Esophagus (tissue), 2 donors: Measurements from ENCODE around the gene FOXJ3. TPM values are rescaled to one million over a fixed set of nuclear protein-coding genes. Genes with fewer than 3 reads are reported as not detected.

ENCODE experiments used
- H3K27ac ChIP-seq, 2 donors: one replicate each; pipeline ENCODE4 v1.5.1; 2013; ENCODE audit warnings: low read depth in 2 of 2, mild to moderate bottlenecking in 2 of 2, inconsistent platforms in 1 of 2, low read length in 1 of 2, moderate library complexity in 1 of 2
- H3K27me3 ChIP-seq, 2 donors: one replicate each; pipeline ENCODE4 v1.6.1; 2013; ENCODE audit warnings: low read length in 2 of 2, control low read depth in 1 of 2, mild to moderate bottlenecking in 1 of 2; ENCODE audit not compliant: insufficient read depth in 2 of 2, control insufficient read depth in 1 of 2
- H3K36me3 ChIP-seq, 2 donors: one replicate each; pipeline ENCODE4 v1.6.1; 2013; ENCODE audit warnings: low read length in 1 of 2; ENCODE audit not compliant: control insufficient read depth in 2 of 2, insufficient read depth in 2 of 2
- H3K4me1 ChIP-seq, 2 donors: one replicate each; pipeline ENCODE4 v1.6.1; 2013; ENCODE audit warnings: low read length in 1 of 2; ENCODE audit not compliant: control insufficient read depth in 2 of 2, insufficient read depth in 2 of 2
- H3K4me3 ChIP-seq, 2 donors: one replicate each; pipeline ENCODE4 v1.5.1; 2013; ENCODE audit warnings: low read length in 2 of 2, mild to moderate bottlenecking in 2 of 2, low read depth in 1 of 2, moderate library complexity in 1 of 2
- H3K9me3 ChIP-seq, 2 donors: one replicate each; pipeline ENCODE4 v1.6.1; 2013; ENCODE audit warnings: mild to moderate bottlenecking in 2 of 2, low read depth in 1 of 2, low read length in 1 of 2, moderate library complexity in 1 of 2; ENCODE audit not compliant: control insufficient read depth in 2 of 2, insufficient read depth in 1 of 2
- WGBS, 2 donors: extraction: QIAGEN DNeasy Blood & Tissue Kit; methylation state at CpG; one replicate each; pipeline ENCODE4 v1.1.7; 2013; 5-methylcytosine and 5-hydroxymethylcytosine counted together
- polyA plus RNA-seq, 2 donors: library from polyadenylated mRNA; stranded (reverse); fragments of 200-250 nt; gene quantifications; one replicate each; pipeline ENCODE4 v1.2.3, GENCODE V29; 2013
- donor health status: healthy with polysubstance abuse.
- donor health status: Bipolar disorder and iron deficiency.

The FOXJ3 gene
- polyA plus RNA-seq, 2 donors: 7.0 to 8.8 TPM

- no peaks in the 10 kb centered on the region for H3K27me3 ChIP-seq
- H3K4me3 ChIP-seq: no peak overlapping the region
- no peaks in the 10 kb centered on the region for H3K9me3 ChIP-seq
- H3K27ac ChIP-seq: no peak overlapping the region
- H3K4me1 ChIP-seq: peaks cover 6 to 8% of the 10 kb centered on the region in 2 donors
- WGBS, 2 donors: 71 to 82% methylated on average over 5 of the region's 5 CpGs
- no peaks in the 10 kb centered on the region for H3K36me3 ChIP-seq
Measured at GRCh38 chr1:42240966-42241755, 93.9 kb downstream of the FOXJ3 start.

- H3K9me3 ChIP-seq: no peaks in the 10 kb centered on the region
- no peak overlapping the region for H3K4me3 ChIP-seq
- no peak overlapping the region for H3K27ac ChIP-seq
- H3K27me3 ChIP-seq: no peaks in the 10 kb centered on the region
- H3K4me1 ChIP-seq: peaks cover 6 to 8% of the 10 kb centered on the region in 2 donors
- no peaks in the 10 kb centered on the region for H3K36me3 ChIP-seq
- WGBS, 2 donors: 83 to 90% methylated on average over 1 of the region's 1 CpG
Measured at GRCh38 chr1:42239555-42239954, 95.5 kb downstream of the FOXJ3 start.

GRCh38 chr1:42239041-42239440 is 96.0 kb downstream of the FOXJ3 start:
- WGBS, 2 donors: 4 to 41% methylated on average over 1 of the region's 1 CpG
- Histone ChIP-seq H3K4me3 (no peak overlapping the region), H3K27ac (no peak overlapping the region), H3K27me3 (no peaks in the 10 kb centered on the region), H3K36me3 (no peaks in the 10 kb centered on the region), H3K9me3 (no peaks in the 10 kb centered on the region), H3K4me1 (peaks cover 6 to 8% of the 10 kb centered on the region in 2 donors)

- no peaks in the 10 kb centered on the region for H3K4me1 ChIP-seq
- no peak overlapping the region for H3K4me3 ChIP-seq
- H3K9me3 ChIP-seq: no peaks in the 10 kb centered on the region
- no peaks in the 10 kb centered on the region for H3K27me3 ChIP-seq
- no peaks in the 10 kb centered on the region for H3K36me3 ChIP-seq
- WGBS, 2 donors: 95% methylated on average over 7 of the region's 7 CpGs
- H3K27ac ChIP-seq: no peak overlapping the region
Measured at GRCh38 chr1:42231253-42231652, 103.8 kb downstream of the FOXJ3 start.

- Histone ChIP-seq H3K27me3 (no peaks in the 10 kb centered on the region), H3K36me3 (no peaks in the 10 kb centered on the region), H3K4me1 (no peaks in the 10 kb centered on the region), H3K9me3 (no peaks in the 10 kb centered on the region), H3K27ac (no peak overlapping the region), H3K4me3 (no peak overlapping the region)
- 90 to 91% methylated on average over 6 of the region's 6 CpGs for WGBS, 2 donors
Measured at GRCh38 chr1:42228938-42229337, 106.1 kb downstream of the FOXJ3 start.

GRCh38 chr1:42223036-42223435 is 112.0 kb downstream of the FOXJ3 start:
- Histone ChIP-seq H3K4me1 (no peaks in the 10 kb centered on the region), H3K9me3 (no peaks in the 10 kb centered on the region), H3K4me3 (no peak overlapping the region), H3K27ac (no peak overlapping the region), H3K27me3 (no peaks in the 10 kb centered on the region), H3K36me3 (no peaks in the 10 kb centered on the region)
- WGBS, 2 donors: 93 to 100% methylated on average over 1 of the region's 1 CpG

GRCh38 chr1:42221952-42222606 is 113.0 kb downstream of the FOXJ3 start:
- WGBS, 2 donors: 84 to 92% methylated on average over 2 of the region's 2 CpGs
- no peaks in the 10 kb centered on the region for H3K4me1 ChIP-seq
- no peaks in the 10 kb centered on the region for H3K27me3 ChIP-seq
- H3K27ac ChIP-seq: no peak overlapping the region
- H3K36me3 ChIP-seq: no peaks in the 10 kb centered on the region
- no peak overlapping the region for H3K4me3 ChIP-seq
- H3K9me3 ChIP-seq: no peaks in the 10 kb centered on the region

- Histone ChIP-seq H3K9me3 (no peaks in the 10 kb centered on the region), H3K4me3 (no peak overlapping the region), H3K27me3 (no peaks in the 10 kb centered on the region), H3K4me1 (no peaks in the 10 kb centered on the region), H3K27ac (no peak overlapping the region), H3K36me3 (no peaks in the 10 kb centered on the region)
- 86 to 100% methylated on average over 2 of the region's 2 CpGs for WGBS, 2 donors
Measured at GRCh38 chr1:42221456-42221855, 113.6 kb downstream of the FOXJ3 start.

- no peak overlapping the region for H3K27ac ChIP-seq
- no peaks in the 10 kb centered on the region for H3K9me3 ChIP-seq
- no peaks in the 10 kb centered on the region for H3K4me1 ChIP-seq
- H3K4me3 ChIP-seq: no peak overlapping the region
- WGBS, 2 donors: 82 to 91% methylated on average over 1 of the region's 1 CpG
- no peaks in the 10 kb centered on the region for H3K27me3 ChIP-seq
- H3K36me3 ChIP-seq: no peaks in the 10 kb centered on the region
Measured at GRCh38 chr1:42219627-42220026, 115.4 kb downstream of the FOXJ3 start.

- Histone ChIP-seq H3K36me3 (no peaks in the 10 kb centered on the region), H3K27ac (peak overlapping the region in 1 of 2 donors; percentile 12), H3K9me3 (no peaks in the 10 kb centered on the region), H3K4me1 (peaks cover 0 to 10% of the 10 kb centered on the region in 2 donors), H3K4me3 (no peak overlapping the region), H3K27me3 (no peaks in the 10 kb centered on the region)
- WGBS, 2 donors: 15 to 18% methylated on average over 1 of the region's 1 CpG
Measured at GRCh38 chr1:42214447-42214871, 120.6 kb downstream of the FOXJ3 start.
